H7 (cell line): ENCODE results near the gene ERICH2. TPM values are rescaled to one million over a fixed set of nuclear protein-coding genes. Genes with fewer than 3 reads are reported as not detected.
"Not testable (repeated sequence)": the region's sequence is repeated elsewhere in the genome, so short reads cannot be mapped to it uniquely, and the experiment has no call there.

ENCODE experiments used
- DNase-seq: peaks from one replicate; pipeline ENCODE4 v3.0.0; 2012
- H3K27me3 ChIP-seq: 2 replicates; pipeline ENCODE4 v1.6.0; 2011; ENCODE audit warnings: mild to moderate bottlenecking, low read length; ENCODE audit not compliant: control insufficient read depth, insufficient read depth
- H3K36me3 ChIP-seq: replicated peaks from 2 replicates; pipeline ENCODE4 v1.5.1; 2011; ENCODE audit warnings: low read length; ENCODE audit not compliant: control insufficient read depth, insufficient read depth
- H3K4me3 ChIP-seq: 2 replicates; pipeline ENCODE4 v1.5.1; 2011; ENCODE audit warnings: low read depth, mild to moderate bottlenecking, control low read depth, low read length, moderate library complexity; ENCODE audit not compliant: insufficient read depth
- total RNA-seq: library from RNA; depleted of rRNA; stranded (reverse); fragments of >200 nt; shearing (Covaris generic); gene quantifications from 2 replicates; pipeline ENCODE4 v1.2.3, GENCODE V29; 2014; rRNA removed

The ERICH2 gene, protein sequence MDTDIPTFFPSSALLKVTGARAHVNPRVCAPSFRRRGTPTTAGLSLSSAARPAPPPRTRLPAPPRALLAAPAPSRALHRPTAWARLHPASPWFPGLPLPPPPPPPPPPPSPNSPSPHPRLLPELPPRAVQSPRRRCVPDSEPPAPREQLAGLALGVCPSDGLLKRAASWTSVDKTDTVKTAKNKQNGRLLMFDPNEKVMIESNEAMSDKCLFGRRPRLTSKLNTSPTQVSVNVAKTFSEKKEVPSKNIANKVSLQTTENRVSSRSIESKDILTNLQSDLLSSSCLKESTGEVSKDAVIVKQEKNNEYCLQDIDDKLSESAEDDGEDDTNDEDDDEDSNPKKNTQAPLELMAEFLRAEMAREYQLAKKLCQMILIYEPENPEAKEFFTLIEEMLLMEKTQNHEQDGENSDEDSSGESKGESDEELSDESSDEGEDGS
- total RNA-seq, result 0.89 TPM in 1 of 2 replicates, not detected in the other

DNA sequence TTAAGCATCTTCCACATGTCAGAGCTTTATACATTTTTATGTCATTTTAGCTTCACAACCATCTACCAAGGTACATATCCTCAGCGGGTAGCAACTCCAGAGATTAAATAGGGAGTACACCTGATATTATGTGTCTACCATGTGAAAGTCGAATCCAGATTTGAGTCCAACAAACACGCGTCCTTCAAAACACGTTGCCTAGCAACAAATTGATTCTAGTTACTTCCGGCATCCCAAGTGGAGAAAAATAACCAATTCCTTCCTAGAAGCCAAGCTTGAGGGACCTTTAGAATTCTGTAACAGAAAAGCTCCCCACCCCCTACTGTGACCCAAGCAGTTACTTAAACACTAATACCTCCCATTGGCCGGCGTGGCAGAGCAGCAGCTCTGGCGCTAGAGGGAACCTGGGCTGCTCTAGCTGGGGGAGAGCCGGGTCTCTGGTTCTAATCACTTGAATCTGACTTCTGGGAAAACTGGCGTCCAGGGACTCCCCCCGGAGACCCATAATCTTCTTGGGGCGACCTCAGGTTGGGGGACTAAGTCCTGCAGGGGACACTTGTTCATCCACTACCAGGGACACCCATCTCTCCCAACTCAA, at the start of gene ERICH2:
TSS of gene ERICH2 (plus strand) at position 371 of the 598 bp plus-strand sequence. CDS start 304 bp downstream, outside the sequence.
- Histone ChIP-seq H3K27me3 (peaks cover 2% of the 10 kb centered on the region; the same call in 1 of the 2 replicates), H3K4me3 (peak within 1 kb of the TSS; percentile 89), H3K36me3 (no peaks in the 10 kb centered on the region)
- DNase-seq, result peak; percentile 80

DNA sequence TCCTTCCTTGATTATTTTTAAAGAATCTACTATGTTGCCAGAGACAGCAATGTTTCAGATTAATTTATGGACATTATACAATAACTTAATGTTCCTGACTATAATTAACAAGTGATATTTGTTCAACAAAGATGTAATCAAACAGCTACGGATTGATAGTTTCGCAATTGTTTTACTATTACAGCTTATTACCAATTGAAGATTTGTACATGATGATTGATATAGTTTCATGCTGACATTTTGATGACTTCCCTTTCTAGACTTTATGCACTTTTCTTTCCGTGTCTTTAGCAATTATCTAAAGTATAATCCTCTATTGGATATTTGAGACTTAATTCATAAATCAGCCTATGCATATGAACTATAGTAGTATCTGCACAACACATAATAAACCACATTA, 48.5 kb upstream of the ERICH2 start:
- Histone ChIP-seq H3K4me3 (no peak overlapping the region), H3K36me3 (no peaks in the 10 kb centered on the region), H3K27me3 (peaks cover 34% of the 10 kb centered on the region)
- DNase-seq, result no peak

DNA sequence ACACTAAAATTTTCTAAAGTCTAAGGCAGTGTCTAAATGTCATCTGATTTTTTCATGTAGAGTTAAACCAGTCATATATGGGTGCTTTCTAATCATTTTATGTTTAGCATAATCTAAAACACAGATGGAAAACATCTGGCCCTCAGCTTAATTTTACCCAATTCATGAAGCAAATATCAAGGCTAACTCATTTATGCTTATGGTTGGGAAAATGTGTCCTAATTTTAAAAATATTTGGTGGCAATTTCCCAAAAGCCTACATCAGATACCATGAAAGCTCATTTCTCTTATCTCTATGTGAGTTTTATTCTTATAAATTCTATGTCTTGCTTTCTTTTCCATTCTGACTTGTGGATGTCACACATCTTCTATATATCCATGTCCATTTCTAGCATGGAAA, 47.9 kb upstream of the ERICH2 start:
- Histone ChIP-seq H3K27me3 (peaks cover 28% of the 10 kb centered on the region), H3K4me3 (no peak overlapping the region), H3K36me3 (no peaks in the 10 kb centered on the region)
- no peak for DNase-seq

DNA sequence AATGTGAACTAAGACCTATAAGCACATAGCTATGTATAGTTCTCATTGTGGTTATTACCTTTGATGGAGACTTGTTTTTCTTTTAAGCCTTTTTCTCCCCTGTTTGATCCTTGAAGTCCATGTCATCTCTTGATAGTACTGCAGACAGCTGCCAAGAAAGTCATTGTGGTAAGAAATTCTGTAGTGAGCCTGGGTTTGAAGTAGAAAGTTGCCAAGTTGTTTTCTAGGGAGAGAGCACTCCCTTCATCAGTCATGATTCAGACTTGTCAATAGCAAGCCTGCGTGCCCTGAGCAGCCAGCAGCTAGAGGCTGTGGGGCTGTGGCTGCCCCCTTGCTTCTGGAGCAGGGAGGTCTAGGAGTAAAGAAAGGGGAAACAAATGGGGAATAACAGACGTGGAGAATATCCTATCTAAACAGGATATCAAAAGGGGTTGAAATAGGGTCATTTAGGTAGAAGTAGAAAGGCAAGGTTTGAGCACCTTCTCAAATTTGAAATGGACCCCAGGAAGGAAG, 46.7 kb upstream of the ERICH2 start:
- H3K4me3 ChIP-seq, result no peak overlapping the region
- H3K27me3 ChIP-seq, result peaks cover 16% of the 10 kb centered on the region
- no peaks in the 10 kb centered on the region for H3K36me3 ChIP-seq
- peak; percentile 28 for DNase-seq

DNA sequence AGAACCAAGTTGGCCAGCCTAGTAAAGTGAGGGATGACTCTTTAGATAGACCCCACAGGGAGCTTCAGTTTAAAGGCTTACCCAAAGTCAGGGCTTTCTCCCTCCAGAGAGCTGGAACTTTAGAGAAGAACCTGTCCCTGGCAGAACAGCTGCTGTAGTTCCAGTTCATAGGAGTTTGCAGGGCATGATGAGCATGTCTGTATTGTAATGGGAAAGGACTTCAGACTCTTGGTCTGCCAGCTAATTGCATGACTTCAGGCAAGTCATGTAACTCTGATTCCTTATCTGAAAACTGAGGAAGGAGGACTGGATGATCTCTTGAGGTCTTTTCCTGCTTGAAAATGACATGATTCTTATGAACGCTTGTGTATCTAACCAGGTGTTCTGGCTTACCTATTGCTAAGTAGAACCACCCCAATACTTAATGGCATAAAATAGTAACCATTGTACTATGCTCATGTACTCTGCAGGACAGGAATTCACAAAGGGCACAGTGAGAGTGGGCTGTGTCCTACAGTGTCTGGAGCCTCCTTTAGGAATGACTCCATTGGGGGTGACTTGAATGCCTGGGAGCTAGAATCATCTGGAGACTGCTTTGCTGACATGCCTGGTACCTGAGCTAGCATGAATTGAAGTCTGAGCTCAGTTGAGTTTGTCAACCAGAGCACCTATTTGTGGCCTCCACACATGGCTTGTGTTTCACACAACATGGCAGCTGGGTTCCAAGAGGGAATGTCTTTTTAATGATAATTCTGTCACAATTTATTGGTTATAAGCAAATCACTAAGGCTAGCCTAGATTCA, 36.2 kb upstream of the ERICH2 start:
- H3K4me3 ChIP-seq, result no peak overlapping the region
- no peak for DNase-seq
- H3K27me3 ChIP-seq, result no peaks in the 10 kb centered on the region
- H3K36me3 ChIP-seq, result no peaks in the 10 kb centered on the region

DNA sequence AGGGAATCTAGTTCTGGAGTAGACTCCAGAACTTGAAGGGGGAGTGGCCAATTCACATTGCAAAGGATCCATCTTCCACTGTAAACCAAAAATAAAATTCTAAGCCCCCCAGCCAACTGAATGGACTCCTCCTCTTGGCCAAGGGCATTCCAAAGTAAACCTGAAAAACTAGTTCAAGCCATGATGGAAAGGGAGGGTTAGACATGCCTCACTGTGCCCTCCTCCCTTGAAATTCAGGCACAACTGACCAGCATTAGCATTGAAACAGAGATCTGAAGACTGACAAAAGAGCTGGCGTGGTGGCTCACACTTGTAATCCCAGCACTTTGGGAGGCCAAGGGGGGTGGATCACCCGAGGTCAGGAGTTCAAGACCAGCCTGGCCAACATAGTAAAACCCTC, 35.6 kb upstream of the ERICH2 start:
- H3K4me3 ChIP-seq, H3K27me3 ChIP-seq, H3K36me3 ChIP-seq, DNase-seq: not testable (repeated sequence)

DNA sequence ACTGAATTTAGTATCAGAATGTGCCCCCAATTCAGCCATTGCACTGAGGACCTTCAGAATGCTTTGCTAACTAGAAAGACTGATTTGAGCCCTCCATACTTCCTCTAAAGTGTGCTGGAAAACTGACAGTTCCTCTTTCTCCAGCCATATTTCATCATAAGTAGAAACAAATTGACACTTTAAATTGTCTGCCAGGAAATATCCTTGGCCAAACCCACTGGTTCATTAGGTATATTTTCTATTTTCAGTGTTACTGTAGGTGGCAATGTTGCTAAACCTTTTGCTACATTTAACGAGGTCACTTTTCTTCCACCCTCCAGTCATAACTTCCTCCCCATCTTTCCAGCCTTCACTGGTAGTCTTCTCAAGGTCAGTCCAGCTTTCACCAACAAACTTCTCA, 33.5 kb upstream of the ERICH2 start:
- Histone ChIP-seq H3K36me3 (no peaks in the 10 kb centered on the region), H3K27me3 (no peaks in the 10 kb centered on the region), H3K4me3 (no peak overlapping the region)
- DNase-seq, result no peak

DNA sequence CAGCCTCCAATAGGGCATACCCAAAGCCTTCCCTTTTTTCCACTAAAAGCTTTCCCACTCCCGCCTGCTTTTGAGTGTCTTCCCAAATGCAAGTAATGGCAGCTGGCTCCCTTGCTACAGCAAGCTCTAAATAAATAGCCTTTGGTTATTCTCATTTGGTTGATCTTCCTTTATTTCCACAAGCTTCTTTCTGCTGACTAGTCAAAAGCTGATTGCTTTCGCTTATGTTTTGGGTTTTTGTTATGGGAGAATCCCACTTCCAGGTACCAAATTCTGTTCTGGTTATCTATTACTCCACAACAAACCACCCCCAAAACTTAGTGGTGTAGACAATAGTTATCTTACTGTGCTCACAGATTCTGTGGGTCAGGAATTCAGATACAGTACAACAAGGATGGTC, 32.8 kb upstream of the ERICH2 start:
- no peaks in the 10 kb centered on the region for H3K27me3 ChIP-seq
- no peak for DNase-seq
- no peaks in the 10 kb centered on the region for H3K36me3 ChIP-seq
- H3K4me3 ChIP-seq, result no peak overlapping the region

DNA sequence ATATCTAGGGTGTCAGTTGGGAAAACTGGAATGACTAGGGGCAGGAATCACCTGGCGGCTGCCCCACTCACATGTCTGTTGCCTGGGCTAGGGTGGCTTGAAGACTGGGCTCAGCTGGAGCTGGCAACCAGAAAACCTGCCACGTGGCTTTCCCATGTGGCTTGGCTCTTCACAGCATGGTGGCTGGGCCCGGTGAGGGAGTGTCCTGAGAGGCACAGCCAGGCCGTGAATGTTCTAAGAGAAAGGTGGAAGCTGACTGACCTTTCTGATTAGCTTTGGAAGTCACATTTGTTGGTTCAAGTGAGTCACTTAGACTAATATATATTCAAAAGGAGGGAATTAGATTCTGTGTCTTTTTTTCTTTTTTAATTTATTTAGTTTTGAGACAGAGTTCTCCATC, 32.4 kb upstream of the ERICH2 start:
- no peak overlapping the region for H3K4me3 ChIP-seq
- H3K36me3 ChIP-seq, result no peaks in the 10 kb centered on the region
- H3K27me3 ChIP-seq, result no peaks in the 10 kb centered on the region
- DNase-seq, result no peak

DNA sequence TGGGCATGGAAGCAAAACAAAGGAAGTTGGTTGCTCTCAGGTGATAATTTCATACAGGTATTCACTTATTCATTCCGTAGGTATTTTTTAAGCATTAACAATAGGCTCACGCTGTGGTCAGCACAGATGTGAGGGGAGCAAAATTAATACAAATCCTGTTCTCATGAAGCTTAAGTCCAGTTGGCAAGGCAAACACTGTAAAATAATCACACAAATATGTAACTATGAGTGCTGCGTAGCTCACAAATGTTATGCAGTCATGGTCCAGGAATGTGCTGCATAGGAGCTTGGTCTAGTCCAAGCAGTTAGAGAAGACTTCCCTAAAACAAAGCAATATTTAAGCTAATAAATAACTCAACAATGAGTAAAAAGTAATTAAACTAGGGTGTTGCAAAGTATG, 31.1 kb upstream of the ERICH2 start:
- no peak overlapping the region for H3K4me3 ChIP-seq
- DNase-seq, result no peak
- no peaks in the 10 kb centered on the region for H3K27me3 ChIP-seq
- H3K36me3 ChIP-seq, result no peaks in the 10 kb centered on the region

DNA sequence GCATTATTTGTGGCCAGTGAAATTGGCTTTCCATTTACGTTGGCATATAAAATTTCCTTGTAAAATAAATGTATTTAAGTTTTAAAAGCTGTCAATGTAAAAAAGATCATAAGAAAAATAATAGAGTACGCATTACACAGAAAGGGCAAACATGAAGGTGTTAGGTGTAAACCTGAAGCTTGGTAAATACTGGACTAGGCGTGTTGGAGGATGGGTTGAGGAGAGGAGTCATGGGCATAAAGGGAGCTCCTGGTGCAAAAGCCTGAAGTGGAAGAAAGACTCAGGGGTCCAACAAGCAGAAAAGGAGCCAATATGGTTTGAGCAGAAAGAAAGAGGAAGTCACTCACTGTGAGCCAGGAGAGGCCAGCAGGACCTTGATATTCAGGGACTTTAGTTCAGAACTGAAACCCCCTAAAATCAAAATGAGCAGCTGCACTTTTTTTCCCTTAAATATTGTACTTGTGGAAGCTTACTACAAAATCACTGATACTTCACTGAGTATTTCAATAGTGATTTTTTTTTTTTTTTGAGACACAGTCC, 30.6 kb upstream of the ERICH2 start:
- H3K4me3 ChIP-seq, result no peak overlapping the region
- H3K36me3 ChIP-seq, result no peaks in the 10 kb centered on the region
- no peaks in the 10 kb centered on the region for H3K27me3 ChIP-seq
- DNase-seq, result no peak

DNA sequence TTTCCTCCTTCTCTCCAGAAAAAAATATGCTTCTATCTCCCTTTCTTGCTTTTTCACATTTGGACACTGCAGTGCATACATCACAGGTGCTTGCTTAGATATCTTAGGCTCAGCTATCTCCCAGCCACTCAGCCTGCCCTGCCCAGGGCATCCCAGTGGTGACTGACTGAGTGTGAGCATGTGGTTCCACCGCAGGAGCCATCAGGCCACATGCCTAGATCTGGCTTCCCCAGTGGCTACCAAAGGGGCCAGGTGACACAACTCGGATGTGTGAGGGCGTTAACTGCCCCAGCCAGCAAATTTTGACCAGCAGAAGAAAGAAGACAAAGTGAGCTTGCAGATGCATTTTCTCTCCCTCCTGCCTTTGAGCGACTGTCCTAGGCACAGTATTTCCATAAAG, 29.5 kb upstream of the ERICH2 start:
- Histone ChIP-seq H3K36me3 (no peaks in the 10 kb centered on the region), H3K27me3 (no peaks in the 10 kb centered on the region), H3K4me3 (no peak overlapping the region)
- DNase-seq, result no peak

DNA sequence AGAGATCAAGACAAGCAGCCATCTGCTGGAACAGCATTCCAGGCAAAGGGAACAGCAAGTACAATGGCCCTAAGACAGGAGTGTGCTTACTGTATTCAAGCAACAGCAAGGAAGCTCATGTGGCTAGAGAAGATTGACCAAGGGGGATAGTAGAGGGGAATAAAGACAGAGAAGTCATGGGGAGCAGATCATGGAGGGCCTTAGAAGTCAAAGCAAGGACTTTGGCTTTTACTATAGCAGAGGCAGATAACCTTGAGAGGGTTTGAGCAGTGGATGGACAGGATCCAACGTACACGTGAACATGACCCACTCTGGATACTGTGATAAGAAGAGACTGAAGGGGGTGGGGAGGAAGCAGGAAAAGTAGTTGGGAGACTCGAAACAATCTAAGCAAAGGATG, 28.2 kb upstream of the ERICH2 start:
- Histone ChIP-seq H3K36me3 (no peaks in the 10 kb centered on the region), H3K27me3 (no peaks in the 10 kb centered on the region), H3K4me3 (no peak overlapping the region)
- no peak for DNase-seq

DNA sequence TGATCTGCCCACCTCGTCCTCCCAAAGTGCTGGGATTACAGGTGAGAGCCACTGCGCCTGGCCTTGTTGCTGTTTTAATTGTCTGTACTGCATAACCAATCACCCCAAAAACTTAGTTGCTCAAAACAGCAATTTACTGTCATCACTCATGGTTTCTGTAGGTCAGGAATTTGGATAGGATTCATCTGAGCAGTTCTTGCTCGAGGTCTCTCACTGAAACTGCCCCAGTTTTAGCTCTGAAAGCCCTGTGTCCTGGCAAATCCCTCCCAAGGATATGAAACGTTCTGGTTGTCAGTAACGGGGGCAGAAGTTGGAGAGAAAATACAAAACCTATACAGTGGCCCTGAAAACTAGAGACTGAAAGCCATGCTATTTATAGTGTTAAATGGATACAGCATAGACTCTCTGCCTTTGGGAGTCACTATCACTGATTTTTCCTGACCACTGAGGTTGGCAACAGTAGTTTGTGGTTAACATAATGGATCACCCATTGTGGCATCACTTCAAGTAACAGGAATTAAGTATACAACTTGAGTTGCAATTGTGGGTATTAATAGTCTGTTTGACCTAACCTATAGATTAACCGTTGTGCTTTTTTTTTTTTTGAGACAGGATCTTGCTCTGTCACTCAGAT, 27.2 kb upstream of the ERICH2 start:
- H3K27me3 ChIP-seq, result no peaks in the 10 kb centered on the region
- H3K36me3 ChIP-seq, result no peaks in the 10 kb centered on the region
- DNase-seq, result no peak
- H3K4me3 ChIP-seq, result no peak overlapping the region
